MG63 (cell line): ENCODE data around the gene AFF1. TPM values are rescaled to one million over a fixed set of nuclear protein-coding genes. Genes with fewer than 3 reads are reported as not detected.
"Not testable (repeated sequence)": the region's sequence is repeated elsewhere in the genome, so short reads cannot be mapped to it uniquely, and the experiment has no call there.

Source experiments
- DNase-seq: peaks from one replicate; pipeline ENCODE4 v3.0.0-alpha.2; 2020
- H3K27me3 ChIP-seq: fragments of 250-450 bp; sonication (Bioruptor Pico); 2 replicates; pipeline ENCODE4 v1.5.1; 2020; ENCODE audit warnings: mild to moderate bottlenecking, moderate library complexity
- H3K36me3 ChIP-seq: fragments of 250-450 bp; sonication (Bioruptor Pico); 2 replicates; pipeline ENCODE4 v1.5.1; 2020; ENCODE audit warnings: mild to moderate bottlenecking, moderate library complexity
- H3K4me3 ChIP-seq: fragments of 250-450 bp; sonication (Bioruptor Pico); 2 replicates; pipeline ENCODE4 v1.5.1; 2020; ENCODE audit warnings: mild to moderate bottlenecking, moderate library complexity
- H3K9me3 ChIP-seq: fragments of 250-450 bp; sonication (Bioruptor Pico); 2 replicates; pipeline ENCODE4 v1.5.1; 2020; ENCODE audit warnings: mild to moderate bottlenecking, moderate library complexity
- total RNA-seq: library from RNA; depleted of rRNA; stranded (reverse); fragments of >200 nt; shearing (Covaris generic); gene quantifications from 2 replicates; pipeline ENCODE4 v1.2.3, GENCODE V29; 2014; ENCODE audit warnings: low replicate concordance

AFF1 gene
- total RNA-seq, 1 experiment from 2014 or later, result 1.1 TPM

DNA sequence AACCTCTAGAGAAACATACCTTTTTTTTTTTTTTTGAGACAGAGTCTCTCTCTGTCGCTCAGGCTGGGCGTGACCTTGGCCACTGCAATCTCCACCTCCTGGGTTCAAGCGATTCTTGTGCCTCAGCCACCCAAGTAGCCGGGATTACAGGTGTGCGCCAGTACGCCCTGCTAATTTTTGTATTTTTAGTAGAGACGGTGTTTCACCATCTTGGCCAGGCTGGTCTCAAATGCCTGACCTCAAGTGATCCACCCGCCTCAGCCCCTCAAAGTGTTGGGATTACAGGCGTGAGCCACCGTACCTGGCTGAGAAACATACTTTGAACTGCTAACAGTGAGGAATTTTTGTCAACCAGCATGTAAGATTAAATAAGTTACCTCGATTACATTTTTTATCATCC, 150.9 kb downstream of the AFF1 start:
- DNase-seq, H3K27me3 ChIP-seq, H3K9me3 ChIP-seq, H3K4me3 ChIP-seq, H3K36me3 ChIP-seq: not testable (repeated sequence)

DNA sequence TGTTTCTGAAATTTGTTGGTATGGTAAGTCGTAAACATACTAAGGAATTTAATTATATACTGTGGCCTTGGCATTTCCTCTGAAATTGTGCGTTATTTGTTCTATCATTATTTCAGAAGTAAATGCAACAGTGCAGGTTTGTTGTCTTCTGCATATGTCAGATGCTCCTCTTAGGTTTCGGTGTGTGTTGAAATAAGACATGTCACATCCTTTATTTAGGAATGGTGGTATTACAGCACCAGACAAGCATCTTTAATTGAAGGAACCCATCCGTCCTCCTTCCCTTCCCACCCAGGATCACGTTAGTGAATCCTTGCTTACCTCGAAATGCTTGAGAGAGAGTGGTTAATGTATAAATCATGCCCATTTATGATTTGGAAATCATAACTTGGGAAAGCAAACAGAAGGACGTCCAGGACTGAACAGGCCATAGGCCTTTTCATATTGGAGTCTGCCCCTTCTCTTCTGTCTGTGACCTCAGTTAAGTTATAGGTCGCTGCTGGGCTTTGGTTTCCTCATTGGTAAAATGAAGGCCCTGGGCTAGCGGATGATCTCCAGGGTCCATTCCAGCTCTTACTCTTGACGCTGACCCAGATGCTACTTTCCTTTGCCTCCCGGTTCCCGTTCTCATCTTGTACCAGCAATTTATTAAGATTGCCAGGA, 151.5 kb downstream of the AFF1 start:
- H3K9me3 ChIP-seq, result no peaks in the 10 kb centered on the region
- H3K4me3 ChIP-seq, result no peak overlapping the region
- H3K36me3 ChIP-seq, result no peaks in the 10 kb centered on the region
- DNase-seq, result no peak
- H3K27me3 ChIP-seq, result no peaks in the 10 kb centered on the region

DNA sequence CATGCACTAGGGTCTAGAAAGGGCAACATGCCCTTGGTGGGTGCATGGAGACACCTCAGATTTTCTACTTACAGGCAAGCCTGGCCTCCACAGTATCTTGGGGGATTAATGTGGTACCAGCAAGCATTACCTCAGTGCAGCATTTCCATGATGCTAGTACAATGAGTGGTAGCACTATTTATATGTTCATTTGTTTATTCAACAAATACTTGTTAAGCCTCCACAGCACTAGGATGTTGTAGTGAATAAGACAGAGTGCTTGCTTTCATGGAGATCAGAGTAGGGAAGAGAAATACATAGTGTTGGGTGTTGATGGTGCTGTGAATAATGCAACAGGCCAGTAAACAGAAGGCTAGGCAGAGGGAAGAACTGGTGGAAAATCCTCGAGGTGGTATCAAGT, 152.2 kb downstream of the AFF1 start:
- Histone ChIP-seq H3K36me3 (no peaks in the 10 kb centered on the region), H3K9me3 (no peaks in the 10 kb centered on the region), H3K4me3 (no peak overlapping the region), H3K27me3 (no peaks in the 10 kb centered on the region)
- DNase-seq, result no peak

DNA sequence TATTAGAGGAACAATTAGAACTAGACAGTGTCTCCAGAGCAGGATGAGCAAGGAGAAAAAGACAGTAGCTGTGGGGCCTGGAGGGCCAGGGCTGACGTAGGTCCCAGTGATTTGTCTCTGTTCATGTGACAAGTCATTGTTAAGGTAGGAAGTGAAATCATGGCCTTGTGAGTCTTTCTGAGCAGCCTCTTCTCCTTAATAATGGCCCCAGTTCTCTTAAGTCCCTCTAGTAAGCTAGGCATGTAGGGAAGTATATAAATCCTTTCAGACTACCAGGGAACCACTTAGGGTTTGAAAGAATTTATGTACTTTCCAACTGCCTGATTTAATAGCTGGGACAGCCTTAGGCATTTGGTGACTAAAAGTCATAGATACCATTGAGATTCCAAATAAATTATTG, 152.6 kb downstream of the AFF1 start:
- Histone ChIP-seq H3K36me3 (no peaks in the 10 kb centered on the region), H3K9me3 (no peaks in the 10 kb centered on the region), H3K27me3 (no peaks in the 10 kb centered on the region), H3K4me3 (no peak overlapping the region)
- no peak for DNase-seq

DNA sequence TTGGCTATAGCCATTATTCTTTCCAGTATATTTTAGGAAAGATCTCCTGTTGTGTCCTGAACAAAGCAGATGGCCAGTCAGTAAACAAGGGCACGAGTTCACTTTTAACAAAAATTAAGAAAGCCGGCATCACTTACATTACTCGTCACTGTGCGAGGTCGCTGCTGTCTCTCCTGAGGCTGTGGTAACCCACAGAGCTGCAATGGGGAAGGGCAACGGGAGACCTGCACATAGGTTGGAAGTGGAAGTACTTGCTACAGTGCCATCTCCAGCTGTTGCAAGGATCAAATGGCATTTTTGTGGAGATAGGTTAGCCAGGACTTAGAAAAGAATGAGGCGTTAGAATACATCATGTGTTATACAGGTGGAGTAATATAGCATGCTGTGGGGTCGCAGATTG, 153.4 kb downstream of the AFF1 start:
- H3K27me3 ChIP-seq, result no peaks in the 10 kb centered on the region
- H3K4me3 ChIP-seq, result no peak overlapping the region

DNA sequence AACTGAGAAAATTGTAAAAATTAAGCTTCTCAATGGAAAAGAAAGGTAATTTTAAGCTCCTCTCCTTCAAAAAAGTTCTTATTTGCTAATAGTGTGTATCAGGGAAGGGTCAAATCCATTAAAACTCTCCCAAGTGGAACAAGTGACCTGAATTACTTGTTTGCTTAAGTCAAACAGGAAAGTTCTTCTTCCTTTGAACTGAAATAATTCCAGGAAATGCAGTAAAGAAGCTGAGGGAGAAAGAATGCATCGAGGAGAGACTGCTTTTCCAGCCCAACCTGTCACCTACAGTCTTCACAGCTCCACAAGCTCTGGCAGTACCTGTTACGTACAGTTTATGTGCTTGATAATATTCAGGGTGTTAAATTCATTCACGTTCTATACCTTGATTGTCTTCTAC, 154.6 kb downstream of the AFF1 start:
- Histone ChIP-seq H3K9me3 (no peaks in the 10 kb centered on the region), H3K36me3 (no peaks in the 10 kb centered on the region), H3K27me3 (no peaks in the 10 kb centered on the region), H3K4me3 (no peak overlapping the region)
- no peak for DNase-seq

More for the DNA sequence above, 153.4 kb downstream of the AFF1 start:
- H3K36me3 ChIP-seq, result no peaks in the 10 kb centered on the region
- DNase-seq, result no peak
- no peaks in the 10 kb centered on the region for H3K9me3 ChIP-seq

DNA sequence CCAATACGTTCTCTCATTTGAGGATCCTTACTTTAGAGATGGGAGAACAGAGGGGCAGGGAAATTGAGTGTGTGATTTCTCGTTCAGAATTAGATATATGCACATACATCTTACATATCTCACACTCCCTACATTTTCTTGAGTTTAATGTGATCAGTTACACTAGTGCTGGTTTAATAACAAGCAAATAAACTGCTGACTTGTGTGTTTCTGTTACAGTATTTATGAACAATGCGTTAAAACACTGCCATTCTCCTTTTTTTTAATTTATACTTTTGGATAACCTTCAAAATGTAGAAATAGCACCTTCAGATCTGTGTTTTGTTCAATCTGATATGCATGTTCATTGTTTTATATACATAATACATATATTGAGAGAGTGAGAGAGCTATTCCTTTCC, 155.5 kb downstream of the AFF1 start:
- H3K36me3 ChIP-seq, result no peaks in the 10 kb centered on the region
- DNase-seq, result no peak

DNA sequence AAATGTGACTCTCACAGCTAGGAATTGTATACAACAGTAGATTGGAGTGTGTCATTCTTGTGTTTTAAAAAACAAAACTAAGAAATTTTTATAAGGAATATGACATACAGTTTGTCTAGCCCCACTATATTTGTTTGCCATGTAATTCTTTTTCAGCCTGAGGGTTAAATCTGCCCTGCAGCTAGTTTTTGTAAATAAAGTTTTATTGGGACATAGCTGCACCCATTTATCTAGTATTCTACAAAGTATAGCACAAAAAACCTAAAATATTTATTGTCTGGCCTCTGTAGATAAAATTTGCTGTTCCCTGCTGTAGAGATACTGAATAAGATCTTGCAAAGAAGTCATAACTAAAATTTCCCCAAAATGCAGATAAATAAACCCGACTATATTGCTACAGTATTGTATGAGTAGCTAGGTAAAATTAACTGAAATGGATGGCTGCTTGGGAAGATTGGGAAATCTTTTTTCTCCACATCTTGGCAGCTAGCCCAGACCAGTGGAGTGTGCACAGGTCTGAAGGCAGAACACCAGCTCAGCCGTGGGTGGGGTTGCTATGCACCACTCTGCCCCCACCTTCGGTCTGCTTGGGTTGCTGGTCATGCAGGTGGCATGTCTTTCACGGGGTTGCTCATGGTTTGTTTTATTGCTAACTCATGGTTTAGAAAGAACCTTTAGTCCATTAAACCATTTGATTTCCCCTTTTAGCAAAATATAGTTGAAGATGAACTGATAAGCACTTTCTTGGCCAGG, 157.8 kb downstream of the AFF1 start:
- H3K9me3 ChIP-seq, result no peaks in the 10 kb centered on the region
- no peak overlapping the region for H3K4me3 ChIP-seq
- H3K27me3 ChIP-seq, result no peaks in the 10 kb centered on the region
- peak; percentile 43 for DNase-seq
- H3K36me3 ChIP-seq, result no peaks in the 10 kb centered on the region

More for the DNA sequence above, 155.5 kb downstream of the AFF1 start:
- Histone ChIP-seq H3K27me3 (no peaks in the 10 kb centered on the region), H3K9me3 (no peaks in the 10 kb centered on the region), H3K4me3 (no peak overlapping the region)

DNA sequence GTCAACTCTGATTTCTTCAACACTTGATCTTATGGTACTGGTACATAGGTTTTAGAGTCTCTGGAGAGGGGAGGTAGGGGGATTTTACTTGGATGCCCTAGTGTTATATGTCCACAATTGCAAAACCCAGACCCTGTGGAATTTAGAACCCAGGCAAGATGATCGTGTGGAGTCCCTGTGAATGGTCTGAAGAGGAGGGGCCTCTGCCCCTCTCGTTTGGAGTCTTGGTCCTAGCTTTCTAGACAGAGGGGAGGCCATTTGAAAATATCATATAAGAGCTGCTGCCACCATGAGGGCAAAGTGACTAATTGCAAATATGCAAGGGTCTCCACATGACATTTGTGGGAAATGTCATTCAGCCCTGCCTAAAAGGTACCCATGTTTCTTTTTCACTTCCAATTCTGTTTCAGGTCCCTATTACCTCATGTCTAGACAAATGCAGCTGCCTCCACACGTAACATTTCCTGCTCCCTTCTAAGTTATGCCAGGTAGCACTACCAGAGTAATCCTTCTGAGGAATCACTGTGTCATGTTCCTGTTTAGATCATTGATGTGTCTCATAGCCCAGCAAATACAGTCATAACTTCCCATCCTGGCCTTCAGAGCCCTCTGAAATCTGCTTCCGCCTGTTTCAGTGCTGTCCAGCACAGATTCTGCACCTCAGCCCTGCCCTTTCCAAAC, 158.8 kb downstream of the AFF1 start:
- no peaks in the 10 kb centered on the region for H3K27me3 ChIP-seq
- H3K9me3 ChIP-seq, result no peaks in the 10 kb centered on the region
- H3K36me3 ChIP-seq, result no peaks in the 10 kb centered on the region
- no peak for DNase-seq
- H3K4me3 ChIP-seq, result no peak overlapping the region

DNA sequence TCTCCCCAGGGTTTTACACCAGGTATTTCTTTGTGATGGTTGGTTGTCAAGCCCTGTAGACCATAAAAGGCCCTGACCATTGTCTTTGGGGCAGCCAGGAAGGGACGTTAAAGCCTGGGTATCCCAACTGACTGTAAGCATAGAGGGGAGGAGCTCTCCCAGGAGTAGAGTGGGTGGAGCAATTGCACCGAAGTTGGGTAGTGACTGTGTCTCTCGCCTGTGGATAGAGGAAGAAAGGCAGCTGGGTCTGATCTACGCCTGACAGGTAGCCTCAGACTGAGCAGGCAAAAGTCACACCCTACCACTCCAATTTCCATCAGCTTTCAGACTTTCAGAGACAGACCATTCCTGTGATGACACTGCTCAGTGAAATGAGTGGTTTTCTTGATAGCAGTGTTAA, 162.3 kb downstream of the AFF1 start:
- no peak for DNase-seq
- Histone ChIP-seq H3K9me3 (no peaks in the 10 kb centered on the region), H3K36me3 (no peaks in the 10 kb centered on the region), H3K27me3 (no peaks in the 10 kb centered on the region), H3K4me3 (no peak overlapping the region)

DNA sequence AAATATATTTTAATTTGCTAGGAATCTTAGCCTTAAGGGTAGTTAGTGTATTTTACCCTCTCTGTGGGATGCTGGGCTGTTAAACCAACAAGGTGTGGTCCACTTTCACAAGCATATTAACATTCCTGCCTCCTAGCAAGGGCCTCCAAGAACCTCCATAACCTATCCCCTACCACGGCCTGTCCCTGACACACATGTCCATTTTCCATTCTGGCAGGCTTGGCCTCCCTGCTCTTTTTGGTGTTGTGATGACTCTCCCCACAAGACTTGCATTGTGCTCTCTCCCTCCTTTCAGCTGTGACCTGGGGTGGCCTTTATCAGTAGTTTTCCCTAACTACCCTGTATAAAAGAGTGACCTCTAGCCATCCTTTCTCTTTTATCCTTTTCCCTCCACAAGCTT, 165.4 kb downstream of the AFF1 start:
- Histone ChIP-seq H3K36me3 (no peaks in the 10 kb centered on the region), H3K4me3 (no peak overlapping the region), H3K9me3 (no peaks in the 10 kb centered on the region), H3K27me3 (no peaks in the 10 kb centered on the region)
- DNase-seq, result no peak

DNA sequence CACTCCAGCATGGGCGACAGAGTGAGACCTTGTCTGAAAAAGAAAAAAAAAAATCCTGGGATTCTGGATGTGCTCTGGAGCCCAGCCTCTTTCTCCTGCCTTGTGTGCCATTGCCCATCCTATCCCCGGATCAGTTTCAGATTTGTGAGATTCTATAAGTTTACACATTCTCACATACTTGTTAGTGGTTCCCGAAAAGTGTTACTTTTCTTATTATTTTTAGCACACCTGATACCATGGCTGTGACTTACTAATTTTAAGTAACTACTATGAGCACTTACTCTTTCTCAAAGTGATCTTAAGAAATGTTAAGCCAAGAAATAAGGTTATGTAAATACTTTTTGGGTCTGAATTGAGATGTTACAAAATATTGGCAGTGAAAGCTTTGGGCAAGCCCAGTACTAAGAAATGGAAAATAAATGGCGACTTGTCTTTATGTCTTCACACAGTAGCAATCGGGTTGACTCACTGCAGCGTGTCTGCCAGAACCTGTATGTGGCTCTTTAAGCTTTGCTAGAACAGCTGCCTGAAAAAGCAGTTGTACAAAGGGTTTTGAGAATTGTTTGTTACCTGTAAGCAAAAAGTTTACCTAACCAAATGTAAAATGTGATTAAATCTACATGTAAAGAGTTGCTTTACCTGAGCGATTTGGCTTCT, 166.9 kb downstream of the AFF1 start:
- Histone ChIP-seq H3K27me3 (no peaks in the 10 kb centered on the region), H3K9me3 (no peaks in the 10 kb centered on the region), H3K36me3 (no peaks in the 10 kb centered on the region), H3K4me3 (no peak overlapping the region)
- peak; percentile 26 for DNase-seq

DNA sequence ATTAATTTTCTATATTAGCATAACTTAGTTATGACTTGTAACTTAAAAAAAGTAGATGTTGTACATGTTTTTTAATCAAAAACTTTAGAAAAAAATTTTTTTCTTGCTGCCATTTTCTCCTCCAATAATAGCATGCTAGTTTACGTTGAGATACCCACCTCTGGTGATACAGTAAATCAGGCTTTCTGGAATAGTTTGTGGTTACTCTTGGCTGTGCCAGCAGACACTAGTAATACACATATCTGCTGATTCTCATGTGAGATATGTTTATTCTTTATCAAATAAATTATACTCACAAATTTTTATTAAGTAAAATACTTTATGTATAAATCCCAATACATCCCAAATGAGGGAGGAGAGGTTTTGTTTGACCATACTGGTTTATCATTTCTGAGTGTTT, 168.3 kb downstream of the AFF1 start:
- no peak overlapping the region for H3K4me3 ChIP-seq
- H3K9me3 ChIP-seq, result no peaks in the 10 kb centered on the region
- no peak for DNase-seq
- no peaks in the 10 kb centered on the region for H3K27me3 ChIP-seq
- H3K36me3 ChIP-seq, result no peaks in the 10 kb centered on the region

DNA sequence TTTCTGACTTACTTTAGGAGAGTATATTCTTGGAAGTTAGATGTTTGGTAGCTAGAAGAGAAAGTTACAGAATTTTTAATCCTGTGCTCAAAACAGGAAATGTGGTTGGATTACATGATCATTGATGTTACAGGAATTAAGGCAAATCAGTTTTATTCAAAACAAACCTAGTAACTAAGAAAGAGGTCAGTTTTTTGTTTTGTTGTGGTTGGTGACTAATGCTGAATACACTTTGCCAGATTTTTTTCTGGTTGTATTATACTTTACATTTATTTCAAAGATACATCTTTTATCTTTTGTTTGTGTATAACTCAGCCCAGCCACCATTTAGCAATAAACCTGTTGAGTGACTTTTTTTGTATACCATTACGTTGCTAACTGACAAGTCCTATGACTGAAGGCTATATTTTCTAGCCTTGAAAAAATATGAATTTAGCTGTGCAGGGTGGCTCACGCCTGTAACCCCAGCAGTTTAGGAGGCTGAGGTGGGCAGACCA, 168.9 kb downstream of the AFF1 start:
- Histone ChIP-seq H3K27me3 (no peaks in the 10 kb centered on the region), H3K4me3 (no peak overlapping the region), H3K36me3 (no peaks in the 10 kb centered on the region), H3K9me3 (no peaks in the 10 kb centered on the region)
- DNase-seq, result no peak

DNA sequence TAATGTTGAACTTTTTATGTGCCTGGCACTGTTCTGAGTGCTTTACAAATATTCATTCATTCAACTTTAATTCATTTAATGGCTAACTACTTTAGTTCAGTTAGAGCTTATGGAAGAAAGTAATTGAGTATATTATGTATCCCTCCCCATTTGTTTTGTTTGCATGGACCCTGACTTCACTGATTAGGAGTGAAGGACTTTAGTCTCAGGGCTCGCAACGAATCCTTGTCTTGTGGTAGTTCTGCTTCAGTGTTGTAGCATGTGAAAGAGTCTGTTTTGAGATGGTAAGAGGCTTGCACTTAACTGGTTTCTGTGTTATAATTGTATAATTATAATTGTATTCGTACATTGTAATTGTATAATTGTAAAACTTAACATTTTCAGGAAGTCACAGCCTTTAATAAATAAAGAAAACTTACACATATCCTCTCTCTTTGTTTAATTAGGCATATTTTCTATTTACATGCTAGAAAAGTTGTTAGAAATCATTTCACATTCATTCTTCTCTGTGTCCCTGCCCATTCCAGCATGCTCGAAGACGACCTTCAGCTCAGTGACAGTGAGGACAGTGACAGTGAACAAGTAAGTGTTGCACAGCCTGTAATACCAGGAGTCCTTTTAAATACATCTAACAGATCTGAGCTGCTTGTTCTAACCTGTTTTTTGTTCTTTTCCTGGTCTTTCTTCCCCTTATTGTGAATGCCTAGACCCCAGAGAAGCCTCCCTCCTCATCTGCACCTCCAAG, 170.5 kb downstream of the AFF1 start:
- DNase-seq, result no peak
- Histone ChIP-seq H3K4me3 (no peak overlapping the region), H3K27me3 (no peaks in the 10 kb centered on the region), H3K36me3 (no peaks in the 10 kb centered on the region), H3K9me3 (no peaks in the 10 kb centered on the region)

DNA sequence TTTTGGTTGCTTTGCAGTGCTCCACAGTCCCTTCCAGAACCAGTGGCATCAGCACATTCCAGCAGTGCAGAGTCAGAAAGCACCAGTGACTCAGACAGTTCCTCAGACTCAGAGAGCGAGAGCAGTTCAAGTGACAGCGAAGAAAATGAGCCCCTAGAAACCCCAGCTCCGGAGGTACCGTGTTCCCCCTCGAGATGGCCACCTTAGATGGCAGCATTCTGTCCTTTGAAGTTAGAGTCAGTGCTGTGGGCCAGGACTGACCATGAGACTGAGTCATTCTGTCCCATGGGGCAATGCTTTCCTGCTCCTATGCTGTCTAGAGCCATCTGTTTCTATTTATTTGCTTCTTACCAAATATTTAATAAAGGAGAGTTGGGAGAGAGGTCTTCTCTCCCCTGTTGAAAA, 173.3 kb downstream of the AFF1 start:
- Histone ChIP-seq H3K27me3 (no peaks in the 10 kb centered on the region), H3K36me3 (no peaks in the 10 kb centered on the region), H3K9me3 (no peaks in the 10 kb centered on the region), H3K4me3 (no peak overlapping the region)
- DNase-seq, result peak; percentile 60
